Endothelial cell of hepatic sinusoid (primary cell): ENCODE measurements around the gene MUC5B.
"Not testable (repeated sequence)": the region's sequence is repeated elsewhere in the genome, so short reads cannot be mapped to it uniquely, and the experiment has no call there.

Experiments
- in situ Hi-C: cut with HindIII; loops from 2 replicates; pipeline ENCODE4 v1.10.0; 2017; ENCODE audit warnings: low sequenced_read_pairs

MUC5B gene, protein sequence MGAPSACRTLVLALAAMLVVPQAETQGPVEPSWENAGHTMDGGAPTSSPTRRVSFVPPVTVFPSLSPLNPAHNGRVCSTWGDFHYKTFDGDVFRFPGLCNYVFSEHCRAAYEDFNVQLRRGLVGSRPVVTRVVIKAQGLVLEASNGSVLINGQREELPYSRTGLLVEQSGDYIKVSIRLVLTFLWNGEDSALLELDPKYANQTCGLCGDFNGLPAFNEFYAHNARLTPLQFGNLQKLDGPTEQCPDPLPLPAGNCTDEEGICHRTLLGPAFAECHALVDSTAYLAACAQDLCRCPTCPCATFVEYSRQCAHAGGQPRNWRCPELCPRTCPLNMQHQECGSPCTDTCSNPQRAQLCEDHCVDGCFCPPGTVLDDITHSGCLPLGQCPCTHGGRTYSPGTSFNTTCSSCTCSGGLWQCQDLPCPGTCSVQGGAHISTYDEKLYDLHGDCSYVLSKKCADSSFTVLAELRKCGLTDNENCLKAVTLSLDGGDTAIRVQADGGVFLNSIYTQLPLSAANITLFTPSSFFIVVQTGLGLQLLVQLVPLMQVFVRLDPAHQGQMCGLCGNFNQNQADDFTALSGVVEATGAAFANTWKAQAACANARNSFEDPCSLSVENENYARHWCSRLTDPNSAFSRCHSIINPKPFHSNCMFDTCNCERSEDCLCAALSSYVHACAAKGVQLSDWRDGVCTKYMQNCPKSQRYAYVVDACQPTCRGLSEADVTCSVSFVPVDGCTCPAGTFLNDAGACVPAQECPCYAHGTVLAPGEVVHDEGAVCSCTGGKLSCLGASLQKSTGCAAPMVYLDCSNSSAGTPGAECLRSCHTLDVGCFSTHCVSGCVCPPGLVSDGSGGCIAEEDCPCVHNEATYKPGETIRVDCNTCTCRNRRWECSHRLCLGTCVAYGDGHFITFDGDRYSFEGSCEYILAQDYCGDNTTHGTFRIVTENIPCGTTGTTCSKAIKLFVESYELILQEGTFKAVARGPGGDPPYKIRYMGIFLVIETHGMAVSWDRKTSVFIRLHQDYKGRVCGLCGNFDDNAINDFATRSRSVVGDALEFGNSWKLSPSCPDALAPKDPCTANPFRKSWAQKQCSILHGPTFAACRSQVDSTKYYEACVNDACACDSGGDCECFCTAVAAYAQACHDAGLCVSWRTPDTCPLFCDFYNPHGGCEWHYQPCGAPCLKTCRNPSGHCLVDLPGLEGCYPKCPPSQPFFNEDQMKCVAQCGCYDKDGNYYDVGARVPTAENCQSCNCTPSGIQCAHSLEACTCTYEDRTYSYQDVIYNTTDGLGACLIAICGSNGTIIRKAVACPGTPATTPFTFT (N-terminal part only)

DNA sequence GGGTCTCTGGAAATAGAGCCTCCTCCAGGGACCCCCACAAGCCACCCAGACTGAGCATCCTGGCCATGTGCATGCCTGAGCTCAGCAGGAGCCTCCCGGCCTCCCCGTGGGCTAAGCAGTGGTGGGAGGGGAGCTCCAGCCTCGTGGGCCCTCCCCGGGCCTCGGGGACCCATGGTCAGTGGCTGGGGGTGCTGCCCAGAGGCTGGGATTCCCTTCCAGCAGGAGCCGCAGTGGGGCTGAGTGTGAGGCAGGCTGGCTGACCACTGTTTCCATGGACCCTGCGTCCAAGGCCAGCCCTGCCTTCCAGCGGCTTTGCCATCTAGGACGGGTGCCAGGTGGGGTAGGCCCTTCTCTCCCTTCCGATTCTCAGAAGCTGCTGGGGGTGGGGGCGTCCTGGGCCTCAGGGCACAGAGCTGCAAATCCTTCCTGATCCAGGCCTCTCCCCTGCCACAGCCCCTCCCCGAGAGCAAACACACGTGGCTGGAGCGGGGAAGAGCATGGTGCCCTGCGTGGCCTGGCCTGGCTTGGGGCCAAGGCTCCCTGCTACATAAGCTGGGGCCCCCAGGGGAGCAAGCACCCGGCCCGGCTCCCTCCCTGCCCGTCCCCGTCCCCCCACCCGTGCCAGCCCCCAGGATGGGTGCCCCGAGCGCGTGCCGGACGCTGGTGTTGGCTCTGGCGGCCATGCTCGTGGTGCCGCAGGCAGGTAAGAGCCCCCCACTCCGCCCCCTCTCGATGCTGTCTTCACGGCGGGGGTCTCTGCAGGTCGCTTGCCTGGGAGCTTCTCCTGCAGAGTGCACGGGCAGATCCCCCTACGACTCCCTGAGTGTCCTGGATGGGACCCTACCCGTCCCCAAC is at the start of gene MUC5B:
Gene MUC5B (plus strand): TSS at position 576 of the 855 bp plus-strand sequence. CDS start 58 bp downstream, at position 634.
- in situ Hi-C loops = loop anchor here (25.0 kb wide), 1 partner anchor 160 kb away; the partner anchor contains the start of gene MUC2

DNA sequence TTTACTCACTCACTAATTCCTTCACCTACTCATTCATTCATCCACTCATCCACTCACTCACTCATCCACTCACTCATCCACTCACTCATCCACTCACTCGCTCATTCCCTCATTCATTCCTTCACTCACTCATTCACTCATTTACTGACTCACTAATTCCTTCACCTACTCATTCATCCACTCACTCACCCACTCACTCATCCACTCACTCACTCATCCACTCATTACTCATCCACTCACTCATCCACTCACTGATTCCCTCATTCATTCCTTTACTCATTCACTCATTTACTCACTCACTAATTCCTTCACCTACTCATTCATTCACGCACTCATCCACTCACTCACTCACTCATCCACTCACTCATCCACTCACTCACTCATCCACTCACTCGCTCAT is 49.5 kb upstream of the MUC5B start:
- in situ Hi-C loops = not testable (repeated sequence)

GRCh38 chr11:1174441-1175370 is 48.2 kb upstream of the MUC5B start:
- in situ Hi-C loops = no loop called here

GRCh38 chr11:1175461-1176223 is 47.2 kb upstream of the MUC5B start:
- in situ Hi-C loops = no loop called here

GRCh38 chr11:1176224-1177019 is 46.4 kb upstream of the MUC5B start:
- in situ Hi-C loops = no loop called here

GRCh38 chr11:1177020-1177770 is 45.7 kb upstream of the MUC5B start:
- in situ Hi-C loops = no loop called here

GRCh38 chr11:1177771-1178090 is 45.1 kb upstream of the MUC5B start:
- in situ Hi-C loops = no loop called here

DNA sequence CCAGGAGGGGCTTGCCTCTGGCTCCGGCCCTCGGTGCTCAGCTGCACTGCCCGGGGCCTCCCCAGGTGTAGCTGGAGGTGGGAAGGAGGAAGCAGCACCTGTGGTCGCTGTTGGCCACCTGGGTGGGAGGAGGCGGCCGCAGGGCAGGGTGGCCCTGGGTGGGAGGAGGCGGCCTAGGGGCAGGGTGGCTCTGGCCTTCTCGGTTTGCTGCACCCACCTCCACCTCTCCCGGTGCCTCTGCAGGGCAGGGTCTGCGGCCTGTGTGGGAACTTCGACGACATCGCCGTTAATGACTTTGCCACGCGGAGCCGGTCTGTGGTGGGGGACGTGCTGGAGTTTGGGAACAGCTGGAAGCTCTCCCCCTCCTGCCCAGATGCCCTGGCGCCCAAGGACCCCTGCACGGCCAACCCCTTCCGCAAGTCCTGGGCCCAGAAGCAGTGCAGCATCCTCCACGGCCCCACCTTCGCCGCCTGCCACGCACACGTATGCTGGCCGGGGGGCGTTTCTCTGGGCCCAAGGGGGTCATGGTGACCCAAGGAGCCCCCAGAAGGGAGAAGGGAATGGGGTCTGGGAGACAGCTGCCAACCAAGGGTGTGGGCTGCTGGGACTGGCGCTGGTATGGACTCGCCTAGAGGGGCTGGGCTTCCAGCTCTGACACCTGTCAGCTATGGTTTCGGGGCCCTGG is 44.5 kb upstream of the MUC5B start:
- in situ Hi-C loops = no loop called here

DNA sequence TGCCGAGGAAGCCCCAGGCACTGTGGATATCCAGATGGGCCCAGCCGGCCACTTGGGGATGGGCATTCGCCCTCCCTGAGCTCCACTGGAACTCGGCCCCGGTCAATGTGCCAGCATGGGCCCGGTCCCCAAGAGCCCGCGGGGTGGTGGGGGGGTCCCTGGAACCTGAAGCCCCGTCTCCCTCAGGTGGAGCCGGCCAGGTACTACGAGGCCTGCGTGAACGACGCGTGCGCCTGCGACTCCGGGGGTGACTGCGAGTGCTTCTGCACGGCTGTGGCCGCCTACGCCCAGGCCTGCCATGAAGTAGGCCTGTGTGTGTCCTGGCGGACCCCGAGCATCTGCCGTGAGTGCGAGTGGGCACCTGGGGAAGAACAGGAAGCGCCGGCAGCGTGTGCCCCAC is 44.0 kb upstream of the MUC5B start:
- in situ Hi-C loops = no loop called here

DNA sequence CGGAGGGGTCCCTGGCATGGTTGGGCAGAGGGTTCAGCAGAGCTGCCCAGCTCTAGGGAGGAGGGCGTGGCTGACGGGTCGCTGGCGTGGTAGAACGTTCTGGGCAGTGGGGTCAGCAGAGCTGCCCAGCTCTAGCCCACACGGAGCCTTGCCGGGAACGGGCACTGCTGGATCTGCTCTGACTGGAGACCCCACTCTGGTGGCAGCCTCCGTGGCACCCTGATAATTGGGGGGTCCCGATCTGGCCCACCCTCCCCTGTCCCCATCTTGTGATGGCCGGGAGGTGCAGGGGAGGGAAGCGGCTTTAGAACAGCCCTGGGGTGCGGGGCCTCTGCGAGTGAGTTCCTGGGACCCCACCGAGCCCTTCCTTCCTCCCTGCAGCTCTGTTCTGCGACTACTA is 43.2 kb upstream of the MUC5B start:
- in situ Hi-C loops = no loop called here

DNA sequence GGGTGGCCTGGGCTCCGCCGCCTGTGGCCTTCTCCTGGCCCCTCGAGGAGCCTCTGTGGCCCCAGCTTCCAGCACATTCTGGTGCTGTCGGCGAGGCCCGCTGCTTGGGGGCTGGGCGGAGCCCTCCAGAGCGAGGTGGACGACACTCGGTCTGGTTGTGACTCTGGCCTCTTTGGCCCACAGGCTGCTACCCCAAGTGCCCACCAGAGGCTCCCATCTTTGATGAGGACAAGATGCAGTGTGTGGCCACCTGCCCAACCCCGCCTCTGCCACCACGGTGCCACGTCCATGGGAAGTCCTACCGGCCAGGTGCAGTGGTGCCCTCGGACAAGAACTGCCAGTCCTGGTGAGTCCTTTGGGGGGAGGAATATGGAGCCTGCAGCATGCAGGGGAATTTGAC is 42.7 kb upstream of the MUC5B start:
- in situ Hi-C loops = no loop called here

GRCh38 chr11:1180947-1181391 is 41.9 kb upstream of the MUC5B start:
- in situ Hi-C loops = no loop called here

DNA sequence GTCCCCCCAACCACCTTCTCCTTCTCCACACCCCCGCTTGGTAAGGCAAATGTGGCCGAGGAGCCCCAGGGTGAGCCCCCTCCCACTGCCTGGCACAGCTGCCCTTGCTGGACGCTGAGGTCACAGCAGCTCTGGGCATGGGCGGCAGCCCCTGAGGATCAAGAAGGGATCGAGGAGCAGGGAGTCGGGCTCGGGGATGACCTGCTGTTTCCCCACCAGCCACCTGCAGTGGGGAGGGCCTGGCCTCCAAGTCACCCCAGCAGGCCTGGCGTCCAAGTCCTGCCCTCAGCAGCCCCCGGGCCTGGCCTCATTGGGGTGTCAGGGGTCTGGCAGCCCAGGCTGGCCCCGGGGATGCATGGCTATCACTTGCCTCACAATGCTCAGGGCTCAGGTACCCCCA is 41.4 kb upstream of the MUC5B start:
- in situ Hi-C loops = no loop called here

- in situ Hi-C loops = no loop called here
Observed at GRCh38 chr11:1181853-1182535, 40.9 kb upstream of the MUC5B start.

- in situ Hi-C loops = not testable (repeated sequence)
Observed at GRCh38 chr11:1184139-1184538, 38.7 kb upstream of the MUC5B start.
